Calu3 (cell line): Measurements from ENCODE around the gene SEPHS2. TPM values are rescaled to one million over a fixed set of nuclear protein-coding genes. Genes with fewer than 3 reads are reported as not detected.
"Not testable (repeated sequence)": the region's sequence is repeated elsewhere in the genome, so short reads cannot be mapped to it uniquely, and the experiment has no call there.

Source experiments
- BruUV-seq: library from RNA; stranded (reverse); fragments of 400-500 nt; replicated peaks from 2 replicates; lab custom pipeline; 2021; lab: Mats Ljungman, UMichigan
- CTCF ChIA-PET: fragments of 300-600 bp; sonication (Branson Sonifier 250); formaldehyde crosslinking; loops from one replicate; lab custom pipeline; 2022; ENCODE audit warnings: antibody characterized with exemption; lab: Charles Lee
- DNase-seq: peaks from one replicate; pipeline ENCODE4 v3.0.0; 2022
- H3K27ac Mint-ChIP-seq: one replicate; pipeline ENCODE4 v1.8.0; 2022; ENCODE audit warnings: mixed read lengths; ENCODE audit not compliant: unreplicated experiment
- H3K27me3 Mint-ChIP-seq: one replicate; pipeline ENCODE4 v1.8.0; 2022; ENCODE audit warnings: mixed read lengths; ENCODE audit not compliant: unreplicated experiment
- H3K36me3 Mint-ChIP-seq: one replicate; pipeline ENCODE4 v1.8.0; 2022; ENCODE audit warnings: mild to moderate bottlenecking, moderate library complexity, mixed read lengths; ENCODE audit not compliant: insufficient read depth, unreplicated experiment
- H3K4me1 Mint-ChIP-seq: one replicate; pipeline ENCODE4 v1.8.0; 2022; ENCODE audit warnings: mild to moderate bottlenecking, low read depth, mixed read lengths; ENCODE audit not compliant: unreplicated experiment
- H3K4me3 Mint-ChIP-seq: one replicate; pipeline ENCODE4 v1.8.0; 2022; ENCODE audit warnings: mild to moderate bottlenecking, low read depth, moderate library complexity, mixed read lengths; ENCODE audit not compliant: unreplicated experiment
- H3K9me3 Mint-ChIP-seq: one replicate; pipeline ENCODE4 v1.8.0; 2022; ENCODE audit warnings: low read depth, mixed read lengths; ENCODE audit not compliant: unreplicated experiment
- CTCF ChIP-seq: fragments of 200-600 bp; IDR thresholded peaks from one replicate; pipeline ENCODE4 v1.8.0; 2022; ENCODE audit warnings: antibody characterized with exemption; ENCODE audit not compliant: unreplicated experiment
- intact Hi-C: fragments of 100-400 bp; cut with micrococcal nuclease; formaldehyde crosslinking; loops from one replicate; pipeline ENCODE4 v1.10.0; 2022; ENCODE audit not compliant: unreplicated experiment
- total RNA-seq: library from RNA; stranded (reverse); gene quantifications from 2 replicates; pipeline ENCODE4 v1.2.3, GENCODE V29; 2022

SEPHS2 gene
- total RNA-seq, 1 experiment from 2014 or later: 85.0 TPM

- Mint-ChIP-seq H3K4me1 (no peaks in the 10 kb centered on the region), H3K27ac (no peak overlapping the region), H3K36me3 (no peaks in the 10 kb centered on the region), H3K9me3 (no peaks in the 10 kb centered on the region), H3K27me3 (no peaks in the 10 kb centered on the region), H3K4me3 (no peak overlapping the region)
- no TSS peak for BruUV-seq
- intact Hi-C loops: no loop called here
- TF ChIP-seq CTCF: no peak
- CTCF ChIA-PET: no interaction called here
- DNase-seq: no peak
These were observed 18.4 kb upstream of the SEPHS2 start for GRCh38 chr16:30464078-30464477.

GRCh38 chr16:30461426-30461825 is 15.8 kb upstream of the SEPHS2 start:
- H3K4me1 Mint-ChIP-seq, BruUV-seq, H3K4me3 Mint-ChIP-seq, H3K27me3 Mint-ChIP-seq, H3K27ac Mint-ChIP-seq, DNase-seq, intact Hi-C loops, H3K9me3 Mint-ChIP-seq, H3K36me3 Mint-ChIP-seq: not testable (repeated sequence)
- CTCF ChIA-PET: interaction anchor here (0.7 to 1.2 kb wide), 2 partner anchors 9 to 97 kb away, joined by 4 read pairs; no protein-coding TSS in a partner anchor

- H3K36me3 Mint-ChIP-seq: no peaks in the 10 kb centered on the region
- no peak overlapping the region for H3K4me3 Mint-ChIP-seq
- H3K4me1 Mint-ChIP-seq: peaks cover 2% of the 10 kb centered on the region
- DNase-seq: no peak
- no TSS peak for BruUV-seq
- no peak overlapping the region for H3K27ac Mint-ChIP-seq
- H3K27me3 Mint-ChIP-seq: peaks cover 10% of the 10 kb centered on the region
- CTCF ChIA-PET: interaction anchor here (1.4 kb wide), 1 partner anchor 18 kb away, joined by 8 read pairs; no protein-coding TSS in a partner anchor
- no peaks in the 10 kb centered on the region for H3K9me3 Mint-ChIP-seq
- intact Hi-C loops: no loop called here
- no peak for TF ChIP-seq CTCF
These were observed 13.8 kb upstream of the SEPHS2 start for GRCh38 chr16:30459456-30459855.

- DNase-seq: no peak
- no peak overlapping the region for H3K27ac Mint-ChIP-seq
- no peak overlapping the region for H3K4me3 Mint-ChIP-seq
- H3K9me3 Mint-ChIP-seq: no peaks in the 10 kb centered on the region
- H3K27me3 Mint-ChIP-seq: peaks cover 13% of the 10 kb centered on the region
- no peaks in the 10 kb centered on the region for H3K36me3 Mint-ChIP-seq
- intact Hi-C loops: no loop called here
- CTCF ChIA-PET: interaction anchor here (1.4 kb wide), 1 partner anchor 18 kb away, joined by 8 read pairs; no protein-coding TSS in a partner anchor
- peaks cover 9% of the 10 kb centered on the region for H3K4me1 Mint-ChIP-seq
- no TSS peak for BruUV-seq
- TF ChIP-seq CTCF: no peak
These were observed 13.1 kb upstream of the SEPHS2 start for GRCh38 chr16:30458561-30459394.
